Glomerular endothelial cell (primary cell): ENCODE measurements around the gene H19. TPM values are rescaled to one million over a fixed set of nuclear protein-coding genes. Genes with fewer than 3 reads are reported as not detected.

Experiments
- DNase-seq: peaks from one replicate; pipeline ENCODE4 v3.0.0-alpha.2; 2011; ENCODE audit warnings: low read depth, low spot score; ENCODE audit errors: extremely low read depth
- total RNA-seq: library from RNA; depleted of rRNA; stranded (reverse); fragments of >200 nt; gene quantifications from 2 replicates; pipeline ENCODE4 v1.2.3, GENCODE V29; 2015

Gene H19
- total RNA-seq, 1 donor from 2014 or later, result 91.3 TPM

DNA sequence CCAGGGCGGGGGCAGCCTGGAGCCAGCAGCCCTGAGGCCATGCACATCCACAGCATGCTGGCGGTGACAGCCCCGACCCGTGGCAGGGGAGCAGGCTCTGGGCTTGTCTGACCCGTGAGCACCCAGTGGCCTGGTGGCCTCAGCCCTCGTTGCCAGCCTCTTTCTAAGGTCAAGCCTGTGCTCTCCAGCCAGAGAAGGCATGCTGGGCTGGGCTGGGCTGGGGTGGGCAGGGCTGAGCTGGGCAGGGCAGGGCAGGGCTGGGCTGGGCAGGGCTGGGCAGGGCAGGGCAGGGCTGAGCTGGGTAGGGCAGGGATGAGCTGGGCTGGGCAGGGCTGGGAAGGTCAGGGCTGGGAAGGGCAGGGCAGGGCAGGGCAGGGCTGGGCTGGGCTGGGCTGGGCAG is 10.6 kb downstream of the H19 start:
- DNase-seq, result no peak

DNA sequence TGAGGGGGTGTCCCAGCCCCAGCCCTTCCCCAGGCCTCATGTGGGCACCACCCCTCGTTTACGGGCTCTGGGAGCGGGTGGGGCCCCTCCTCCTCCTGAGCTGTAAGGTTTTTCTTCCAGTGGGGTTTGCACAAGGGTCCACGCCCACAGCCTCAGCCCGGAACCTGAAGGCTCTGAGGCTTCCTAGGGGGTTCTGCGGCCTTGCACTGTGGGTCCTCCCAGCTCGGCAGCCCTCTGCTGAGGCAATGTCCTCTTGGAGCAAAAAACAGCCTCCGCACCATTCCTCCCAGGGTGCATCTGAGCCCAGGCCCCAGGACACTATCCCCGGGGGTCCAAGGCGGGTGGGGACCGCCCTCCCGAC is 14.1 kb downstream of the H19 start:
- DNase-seq, result no peak

DNA sequence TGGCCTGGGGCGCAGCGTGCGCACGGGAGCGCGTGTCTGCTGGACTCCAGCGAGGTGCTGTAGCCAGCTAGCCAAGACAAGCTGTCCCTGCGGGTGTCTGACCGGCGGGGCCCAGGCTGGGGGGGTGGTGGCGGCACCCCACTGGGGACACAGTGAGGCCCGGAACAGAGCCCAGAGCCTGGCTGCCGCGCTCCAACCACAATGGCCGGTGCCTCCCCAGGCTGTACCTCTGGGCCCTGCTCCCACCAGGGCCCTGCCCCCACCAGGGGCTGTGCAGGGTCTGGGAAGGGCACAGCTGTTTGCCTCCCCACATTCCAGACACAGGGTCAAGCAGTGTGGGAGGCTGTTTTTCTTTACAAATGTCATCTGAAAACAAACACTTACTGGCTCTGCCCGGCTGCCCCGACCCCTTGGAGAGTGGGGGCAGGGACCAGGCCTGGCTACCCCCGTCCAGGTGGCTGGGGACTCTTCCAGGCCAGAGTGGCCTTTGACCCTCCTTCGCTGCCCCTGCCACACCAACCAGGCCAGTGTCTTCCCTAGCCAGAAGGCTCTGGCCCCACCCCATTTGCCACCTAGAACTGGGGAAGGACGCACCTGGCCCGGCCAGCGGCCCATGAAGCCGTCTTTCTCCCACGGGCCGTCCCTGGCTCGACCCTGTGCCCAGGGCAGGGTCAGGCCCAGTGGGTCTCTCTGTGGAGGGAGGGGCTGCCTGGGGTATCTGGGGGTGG is 14.6 kb downstream of the H19 start:
- no peak for DNase-seq

DNA sequence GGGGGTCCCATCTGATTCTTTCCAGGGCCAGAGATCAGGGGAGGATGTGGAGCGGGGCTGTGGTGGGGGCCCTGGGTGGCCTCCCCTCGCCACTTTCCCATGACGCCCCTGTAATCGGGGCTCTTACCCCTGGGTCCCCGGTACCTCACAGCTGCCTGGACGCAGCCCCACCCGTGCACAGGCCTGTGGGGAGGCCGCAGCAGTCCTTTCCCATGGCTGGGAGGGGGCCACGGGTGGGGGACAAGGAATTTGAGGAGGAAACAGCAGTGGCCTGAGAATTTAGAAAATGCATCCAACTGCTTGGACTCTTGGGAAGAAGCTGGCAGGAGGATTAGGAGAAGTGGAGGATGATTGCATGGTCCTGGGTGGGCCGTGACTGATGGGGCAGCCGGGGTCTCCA is 18.0 kb downstream of the H19 start:
- DNase-seq, result no peak

DNA sequence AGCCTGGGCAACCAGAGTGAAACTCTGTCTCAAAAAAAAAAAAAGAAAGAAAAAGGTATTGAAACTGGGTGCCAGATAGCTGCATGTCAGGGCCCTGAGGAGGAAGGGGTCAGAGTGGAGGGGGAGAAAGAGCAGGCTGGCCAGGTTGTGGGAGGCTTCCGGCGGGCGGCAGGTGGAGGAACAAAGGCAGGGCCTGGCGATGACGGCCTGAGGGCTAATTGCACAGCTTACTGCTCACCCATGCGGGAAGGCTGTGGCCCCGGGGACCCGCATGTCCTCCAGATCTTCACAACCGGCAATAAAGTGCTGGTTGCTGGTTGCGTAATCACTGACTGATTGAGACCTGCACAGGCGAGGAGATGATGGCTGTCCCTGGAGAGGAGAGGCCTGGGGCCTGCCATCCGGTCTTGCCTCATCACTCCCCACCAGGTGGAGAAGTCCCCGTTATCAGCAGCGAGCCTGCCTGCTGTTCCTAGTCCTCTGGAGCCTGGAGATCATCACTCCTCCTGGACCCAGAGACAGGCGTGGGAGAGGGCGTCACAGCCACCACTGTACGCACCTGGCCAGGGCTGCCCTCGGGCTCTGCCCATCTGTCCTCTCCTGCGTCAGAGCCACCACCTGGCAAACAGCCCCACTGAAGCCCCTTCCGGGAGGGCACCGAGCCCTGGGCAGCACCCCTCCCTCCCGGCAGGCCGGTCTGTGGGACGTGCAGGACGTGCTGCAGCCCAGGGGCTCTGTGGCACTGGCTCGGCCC is 18.7 kb downstream of the H19 start:
- no peak for DNase-seq

DNA sequence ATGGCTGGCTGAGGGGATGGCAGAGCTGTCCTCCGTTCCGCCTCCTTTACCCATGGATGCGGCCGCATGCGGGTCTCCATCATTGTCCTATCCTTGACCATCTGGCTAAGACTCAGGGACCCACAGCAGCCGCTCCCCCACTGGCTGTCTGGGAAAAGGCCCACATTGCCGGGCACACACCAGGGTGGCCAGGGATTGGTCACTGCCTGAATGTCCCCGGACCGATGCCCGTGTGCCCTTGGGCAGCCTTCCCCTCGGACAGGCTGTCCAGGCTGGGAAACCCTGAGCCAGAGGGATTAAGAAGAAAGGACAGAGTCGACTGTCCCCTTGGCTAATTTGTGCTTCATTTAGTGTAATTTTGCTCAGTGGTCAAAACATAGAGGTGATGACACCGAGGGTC is 22.5 kb downstream of the H19 start:
- DNase-seq, result no peak

DNA sequence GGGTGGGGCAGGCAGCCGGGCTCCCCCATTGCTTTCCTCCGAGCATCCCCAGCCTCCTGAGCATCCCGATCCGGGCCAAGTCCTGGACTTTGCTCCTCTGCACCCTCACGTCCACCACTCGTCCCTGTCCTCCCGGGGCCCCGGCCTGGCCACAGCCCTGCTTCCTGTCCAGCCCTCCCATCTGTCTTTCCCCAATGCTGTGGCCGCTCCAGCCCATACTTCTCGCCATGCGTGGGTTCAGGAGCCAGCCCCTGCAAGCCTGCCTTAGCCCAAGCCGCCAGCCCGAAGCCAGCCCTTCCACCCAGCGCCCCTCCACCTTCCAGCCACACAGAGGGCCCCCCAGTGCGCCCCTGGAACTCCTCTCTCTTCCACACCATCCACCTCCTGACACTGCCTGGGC is 26.7 kb downstream of the H19 start:
- DNase-seq, result no peak

DNA sequence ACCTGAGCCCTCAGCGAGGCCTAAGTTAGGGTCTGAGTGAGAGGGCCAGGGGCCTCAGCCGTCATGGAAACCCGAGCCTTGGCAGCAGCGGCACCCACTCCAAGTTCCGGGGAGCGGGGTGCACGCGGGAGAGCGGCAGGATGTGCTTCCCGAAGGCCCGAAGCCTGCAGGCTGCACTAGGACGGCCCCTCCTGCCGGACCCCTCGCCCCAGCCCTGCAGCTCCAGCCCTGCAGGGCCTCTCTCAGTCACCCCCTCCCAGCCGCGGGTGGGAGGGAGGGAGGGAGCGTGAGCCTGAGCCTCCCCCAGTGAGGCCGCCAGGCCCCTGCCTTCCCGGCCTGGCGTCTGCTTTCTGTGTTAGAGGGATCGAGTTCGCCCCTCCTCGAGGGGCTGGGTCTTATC is 27.9 kb downstream of the H19 start:
- no peak for DNase-seq

DNA sequence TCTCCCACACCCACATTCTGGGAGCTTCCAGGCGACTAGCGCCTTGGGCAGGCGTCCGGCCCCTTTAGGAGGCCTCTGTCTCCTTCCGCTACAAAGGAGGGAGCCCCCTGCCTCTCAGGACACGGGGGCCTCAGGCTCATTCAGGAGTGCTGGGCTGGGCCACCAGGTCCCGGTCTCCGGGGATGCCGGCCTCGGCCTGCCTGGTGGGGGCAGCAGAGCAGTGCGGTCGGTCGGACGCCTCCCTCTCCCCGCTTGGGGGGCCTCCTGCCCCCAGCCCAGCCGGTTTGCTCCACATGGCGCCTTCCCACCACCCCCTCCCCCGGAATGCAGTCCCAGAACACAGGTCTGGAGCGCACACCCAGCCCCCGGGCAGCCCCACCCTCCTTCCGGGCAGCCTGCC is 28.6 kb downstream of the H19 start:
- no peak for DNase-seq

DNA sequence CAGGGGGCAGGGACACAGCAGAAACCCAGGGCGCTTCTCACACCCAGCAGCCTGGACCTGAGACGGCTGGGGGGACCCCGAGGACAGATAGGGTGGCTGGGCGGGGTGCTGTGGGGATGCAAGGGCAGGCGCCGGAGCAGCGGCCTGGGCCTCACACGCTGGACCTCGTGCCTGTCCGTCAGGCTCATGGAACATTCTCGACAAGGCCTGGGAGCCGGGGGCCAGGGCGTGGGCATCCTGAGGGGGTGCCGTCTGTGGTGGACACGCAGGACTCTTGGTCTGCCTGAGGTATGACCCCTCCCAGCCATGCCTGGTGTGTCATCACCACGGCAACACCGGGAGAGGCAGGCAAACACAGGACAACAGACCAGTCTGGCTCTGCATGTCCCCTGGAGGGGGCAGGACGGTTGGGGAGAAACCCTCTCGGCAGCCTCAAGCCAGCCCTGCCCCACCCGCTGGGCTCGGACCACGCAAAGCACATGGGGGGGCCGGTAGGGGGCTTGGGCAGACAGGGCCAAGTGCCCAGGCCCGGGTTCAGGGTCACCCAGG is 29.1 kb downstream of the H19 start:
- no peak for DNase-seq

DNA sequence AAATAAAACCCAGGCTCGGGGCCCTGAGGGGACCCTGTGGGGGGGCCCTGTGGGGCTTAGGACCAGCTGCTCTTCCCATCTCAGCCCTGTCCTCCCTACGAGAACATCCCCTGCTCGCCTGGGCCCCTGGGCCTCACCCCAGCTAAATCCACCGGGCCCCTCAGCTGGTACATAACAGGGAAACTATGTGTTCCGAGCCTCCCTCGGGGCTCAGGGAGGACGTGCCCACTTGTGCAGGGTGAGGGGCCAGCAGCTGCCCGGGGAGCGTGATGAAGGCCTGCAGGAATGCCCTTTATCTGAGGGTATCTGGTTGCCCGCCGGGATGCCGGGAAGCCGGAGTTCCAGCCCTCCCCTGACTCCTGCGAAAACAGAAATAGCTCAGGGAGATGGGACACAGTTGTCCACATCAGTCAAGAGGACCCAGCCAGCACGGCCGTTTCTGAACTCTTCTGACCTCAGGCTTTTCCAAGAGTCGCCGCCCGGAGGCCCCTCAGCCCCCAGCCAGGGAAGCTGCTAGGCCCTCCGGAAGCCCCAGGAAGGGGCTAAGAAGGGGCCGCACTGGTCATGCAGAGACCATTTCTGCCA is 29.9 kb downstream of the H19 start:
- DNase-seq, result no peak

DNA sequence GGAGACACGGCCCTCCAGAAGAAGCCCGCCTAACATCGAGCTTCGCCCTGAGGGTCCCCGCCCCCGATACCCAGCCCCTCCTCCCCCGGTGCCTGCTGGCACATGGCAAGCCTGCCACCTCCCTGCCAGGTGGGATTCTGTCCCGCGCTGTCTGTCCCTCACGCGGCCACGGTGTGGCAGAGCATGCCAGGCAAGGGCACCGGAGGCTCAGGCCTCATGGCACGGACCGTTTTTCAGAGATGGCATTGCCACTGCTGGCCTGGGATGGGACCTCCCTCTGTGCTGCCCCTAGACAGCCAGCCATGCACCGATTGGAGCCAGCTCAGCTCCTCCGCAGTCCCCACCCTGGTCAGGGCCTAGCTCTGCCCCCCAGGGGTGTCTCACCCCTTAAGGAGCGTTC is 31.1 kb downstream of the H19 start:
- no peak for DNase-seq

DNA sequence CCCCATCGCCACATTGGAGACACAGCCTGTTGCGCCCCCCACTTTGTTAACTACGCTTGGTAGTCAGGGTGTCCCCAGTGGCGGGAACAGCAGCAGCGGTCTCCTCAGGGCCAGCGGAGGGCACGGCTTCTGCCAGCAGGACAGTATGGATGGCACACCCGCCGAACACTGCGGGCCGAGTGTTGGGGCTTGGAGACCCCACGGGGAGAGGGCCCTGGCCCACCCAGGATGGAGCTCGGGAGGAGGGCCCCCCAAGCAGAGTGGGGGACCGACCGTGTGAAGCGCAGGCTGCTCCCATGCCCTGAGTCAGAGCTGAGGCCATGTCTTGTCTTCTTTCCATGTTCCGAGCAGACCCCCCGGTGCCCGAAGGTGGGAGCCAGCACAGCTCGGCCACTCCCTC is 32.7 kb downstream of the H19 start:
- no peak for DNase-seq

DNA sequence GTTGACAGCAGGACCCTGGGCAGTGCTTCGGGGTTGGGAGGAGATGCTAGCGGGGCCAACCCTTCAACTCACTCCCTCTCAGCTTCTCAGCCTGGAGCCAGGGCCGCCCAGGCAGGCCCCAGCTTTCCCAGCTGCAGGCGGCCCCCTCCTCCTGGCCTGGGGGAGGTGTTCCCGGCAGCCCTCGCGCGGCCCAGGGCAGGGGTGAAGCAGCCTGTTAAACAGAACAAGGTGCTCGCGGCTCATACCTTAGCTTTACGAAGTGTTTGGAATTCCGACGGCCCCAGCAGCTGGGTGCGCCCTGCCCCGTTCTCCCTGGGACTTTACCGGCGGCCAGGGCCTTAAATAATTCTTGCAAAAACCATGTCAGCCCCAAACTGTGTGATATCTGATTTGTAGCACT is 33.3 kb downstream of the H19 start:
- no peak for DNase-seq

DNA sequence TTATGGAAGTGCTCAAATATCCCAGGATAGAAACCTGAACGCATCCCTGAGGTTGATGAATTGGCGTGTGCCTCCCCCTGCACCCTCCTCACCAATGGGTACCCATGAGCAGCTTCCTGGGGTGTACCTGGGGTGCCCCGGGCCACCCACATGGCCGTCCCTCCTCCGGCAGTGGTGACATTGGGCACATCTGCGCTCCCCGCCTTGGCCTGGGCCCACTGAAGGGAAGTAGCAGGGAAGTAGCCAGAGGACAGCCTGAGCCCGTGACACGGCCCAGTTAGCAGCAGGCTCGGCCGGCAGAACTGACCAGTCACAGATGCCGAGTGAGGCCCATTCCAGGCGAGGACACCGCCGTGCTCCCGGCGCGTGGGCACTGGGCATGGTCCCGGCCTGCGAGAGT is 33.8 kb downstream of the H19 start:
- DNase-seq, result no peak

DNA sequence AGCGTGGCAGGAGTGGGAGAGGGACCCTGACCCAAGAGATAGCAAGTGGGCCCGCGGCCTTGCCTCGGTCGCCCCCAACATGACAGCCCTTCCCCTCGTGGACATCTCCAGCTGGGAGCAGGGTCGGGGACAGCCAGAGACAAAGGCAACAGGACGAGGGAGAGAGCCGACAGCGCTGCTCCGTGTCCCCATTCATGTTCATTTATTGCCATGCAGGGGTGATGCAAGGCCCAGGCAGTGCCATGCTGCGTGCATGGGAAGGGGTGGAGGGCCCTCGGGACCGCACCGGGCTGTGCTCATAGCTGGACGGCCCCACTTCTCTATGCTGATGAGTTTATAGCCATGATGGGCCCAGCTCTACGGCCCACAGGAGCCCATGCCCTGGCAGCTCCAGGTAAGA is 37.9 kb downstream of the H19 start:
- no peak for DNase-seq

DNA sequence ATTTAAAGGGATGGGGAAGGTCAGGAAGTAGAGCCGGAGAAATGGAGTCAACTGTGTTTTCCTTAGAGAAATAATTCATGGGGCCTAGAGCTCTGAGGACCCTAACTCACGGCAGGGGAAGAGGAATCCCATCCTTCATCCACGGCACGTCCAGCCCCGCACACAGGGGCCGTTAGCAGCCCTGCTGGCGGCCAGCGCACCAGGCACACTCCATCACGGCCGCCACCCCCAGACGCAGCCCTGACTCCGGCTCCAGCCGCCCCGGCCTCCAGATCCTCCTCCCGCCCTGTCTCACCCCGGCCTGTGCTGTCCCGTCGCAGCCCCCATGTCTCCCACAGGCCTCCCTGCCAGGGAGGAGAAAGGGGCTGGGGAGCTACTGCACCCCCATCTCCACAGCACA is 39.3 kb downstream of the H19 start:
- DNase-seq, result no peak

DNA sequence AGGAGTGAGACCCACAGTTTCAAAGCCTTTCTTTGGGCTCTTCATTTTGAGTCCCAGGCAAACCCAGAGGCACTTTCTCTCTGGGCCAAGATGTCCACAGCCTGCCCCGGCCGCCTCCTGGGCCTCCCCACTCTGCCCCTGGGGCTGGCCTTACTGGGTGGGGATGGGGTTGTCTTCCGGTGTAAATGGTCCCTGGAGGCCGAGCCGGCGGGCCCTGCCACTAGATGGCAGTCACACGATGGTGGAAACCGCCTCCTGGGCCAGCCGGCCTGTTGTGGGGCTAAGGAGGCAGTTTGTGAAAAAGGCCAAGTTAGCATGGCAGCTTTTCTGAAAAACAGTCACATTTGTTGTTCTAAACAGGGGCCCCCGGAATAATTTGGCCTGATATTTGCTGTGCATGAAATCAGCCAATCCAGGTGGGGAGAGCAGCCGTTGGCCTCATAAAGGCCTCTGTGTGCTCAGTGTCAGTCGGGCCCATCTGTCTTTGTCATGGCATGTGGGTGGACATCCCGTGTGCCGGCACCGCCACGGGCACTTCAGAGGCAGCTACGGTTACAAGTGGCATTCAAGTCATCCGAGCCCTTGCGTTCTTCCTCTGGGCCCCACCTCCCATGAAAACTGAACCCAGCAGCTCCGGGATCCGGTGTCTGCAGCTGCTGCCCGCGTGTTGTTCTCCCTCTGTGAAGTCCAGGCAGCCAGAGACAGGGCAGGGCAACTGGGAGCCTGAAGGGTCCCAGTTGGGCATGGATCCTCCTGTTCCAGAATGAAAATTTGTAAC is 44.0 kb downstream of the H19 start:
- no peak for DNase-seq

DNA sequence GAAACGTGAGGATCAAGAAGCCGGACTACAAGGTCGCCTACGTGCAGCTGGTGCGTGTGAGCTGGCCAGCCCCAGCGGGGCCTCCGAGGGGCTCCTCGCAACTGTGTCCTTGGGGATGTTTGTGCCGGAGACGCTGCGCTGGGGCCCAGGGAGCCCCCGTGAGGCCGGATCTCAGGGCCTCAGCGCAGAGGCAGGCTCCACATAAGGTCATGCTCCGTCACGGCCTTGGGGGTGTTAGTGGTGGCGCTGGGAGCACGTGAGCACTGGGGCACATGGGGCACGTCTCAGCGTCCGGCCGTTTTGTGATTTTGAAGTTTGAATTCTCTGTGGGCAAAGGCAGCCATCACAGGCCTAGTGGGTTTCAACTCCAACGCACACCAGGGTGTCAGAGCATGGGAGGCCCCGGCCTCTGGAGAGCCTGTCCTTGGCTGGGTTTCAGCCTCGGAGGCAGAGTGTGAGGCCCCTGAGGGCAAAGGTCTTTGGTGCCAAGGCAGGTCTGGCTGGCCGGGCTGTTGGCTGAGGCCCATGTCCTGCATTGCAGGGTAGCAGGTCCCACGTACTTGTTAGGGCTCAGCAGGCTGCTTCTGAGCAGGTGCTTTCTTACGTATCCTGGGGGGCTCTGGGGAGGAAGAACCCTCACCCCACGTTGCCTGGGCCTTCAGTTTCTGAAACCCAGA is 44.7 kb downstream of the H19 start:
- no peak for DNase-seq

DNA sequence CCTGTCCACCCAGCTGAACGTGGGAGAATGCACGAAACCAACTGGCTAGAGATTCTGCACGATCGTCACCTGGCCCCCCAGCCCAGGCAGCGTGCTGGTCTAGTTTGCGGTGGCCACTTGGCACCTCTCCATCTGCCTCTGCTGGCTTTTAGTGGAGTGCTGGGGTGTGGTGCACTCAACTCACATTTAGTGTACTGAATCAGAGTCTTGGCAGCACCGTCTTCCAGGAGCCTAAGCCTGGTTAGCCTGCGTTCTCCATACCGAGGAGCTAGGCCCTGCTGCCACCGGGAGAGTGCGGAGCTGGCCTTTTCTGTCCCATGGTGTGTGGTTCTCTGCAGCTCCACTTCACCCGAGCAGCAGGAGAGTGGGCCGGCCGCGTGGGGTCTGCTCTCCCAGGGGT is 47.7 kb downstream of the H19 start:
- no peak for DNase-seq

DNA sequence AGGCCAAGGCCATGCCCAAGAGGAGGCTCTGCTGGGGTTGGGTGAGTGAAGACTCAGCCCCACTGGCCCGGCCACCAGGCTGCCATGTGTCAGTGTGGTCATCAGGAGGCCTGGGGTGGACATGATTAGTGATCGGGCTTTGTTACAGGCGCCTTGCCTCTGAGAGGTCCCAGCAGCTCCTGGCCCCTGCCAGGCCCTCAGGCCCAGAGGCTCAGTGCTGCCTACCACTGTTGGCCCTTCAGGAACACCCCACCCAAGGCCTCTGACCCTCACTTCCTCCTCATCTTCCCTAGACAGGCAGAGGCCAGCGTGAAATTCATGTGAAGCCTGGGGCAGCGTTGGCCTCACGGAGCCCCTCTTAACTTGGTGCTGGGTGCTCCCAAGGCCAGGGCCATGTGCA is 48.3 kb downstream of the H19 start:
- no peak for DNase-seq
